Upper lobe of left lung (tissue), 6 donors: Measurements from ENCODE around the gene PIRT. TPM values are rescaled to one million over a fixed set of nuclear protein-coding genes. Genes with fewer than 3 reads are reported as not detected.

Experiments used
- ATAC-seq, 2 donors: fragments of 200-7000 bp; cut with Tn5 transposase; one replicate each; pipeline ENCODE4 v1.9.1; 2022; ENCODE audit warnings: mild to moderate bottlenecking in 2 of 2, moderate library complexity in 2 of 2; ENCODE audit not compliant: low FRiP score in 2 of 2
- DNase-seq, 2 donors: peaks; one replicate each; pipeline ENCODE4 v3.0.0-alpha.2; 2019 to 2020
- H3K27ac ChIP-seq, 4 donors: fragments of 200-600 bp; sonication (generic); one replicate each; pipeline ENCODE4 v1.5.1; 2016 to 2019
- H3K27me3 ChIP-seq, 4 donors: fragments of 200-600 bp; sonication (generic); one replicate each; pipeline ENCODE4 v1.5.1; 2017 to 2019
- H3K36me3 ChIP-seq, 4 donors: fragments of 200-600 bp; sonication (generic); one replicate each; pipeline ENCODE4 v1.5.1; 2016 to 2019
- H3K4me1 ChIP-seq, 4 donors: fragments of 200-600 bp; sonication (generic); one replicate each; pipeline ENCODE4 v1.5.1; 2018 to 2019
- H3K4me3 ChIP-seq, 4 donors: fragments of 200-600 bp; sonication (generic); one replicate each; pipeline ENCODE4 v1.5.1; 2017 to 2019; ENCODE audit warnings: mild to moderate bottlenecking in 2 of 4, moderate library complexity in 1 of 4
- H3K9me3 ChIP-seq, 4 donors: fragments of 200-600 bp; sonication (generic); one replicate each; pipeline ENCODE4 v1.5.1; 2018 to 2019
- EP300 ChIP-seq, 4 donors: sonication (generic); formaldehyde crosslinking; IDR thresholded peaks; one replicate each; pipeline ENCODE4 v1.5.1; 2017; ENCODE audit warnings: antibody characterized with exemption in 4 of 4, control low read depth in 2 of 4
- POLR2A ChIP-seq, 4 donors: fragments of 450-650 bp; IDR thresholded peaks; one replicate each; pipeline ENCODE4 v1.5.1; 2016 to 2017; ENCODE audit warnings: antibody characterized with exemption in 4 of 4, mild to moderate bottlenecking in 2 of 4
- POLR2AphosphoS5 ChIP-seq, 2 donors: sonication (generic); formaldehyde crosslinking; IDR thresholded peaks; one replicate each; pipeline ENCODE4 v1.5.1; 2017; ENCODE audit warnings: antibody characterized with exemption in 2 of 2
- WGBS, 2 donors: methylation state at CpG; one replicate each; pipeline ENCODE4 v1.1.5; 2017 to 2018; 5-methylcytosine and 5-hydroxymethylcytosine counted together
- total RNA-seq, 6 donors: library from RNA; depleted of rRNA in 4 of 6; stranded (reverse); fragments of >200 nt in 4 of 6; gene quantifications; one replicate each; pipeline versions ENCODE4 v1.1.0 to v1.2.1, GENCODE V29; 2016 to 2021
- TF ChIP-seq, protein P1 (sequence below), 6 experiments: fragments of 450-650 bp in 4 of 6; fragments of 200-600 bp in 2 of 6; sonication (generic) in 2 of 6; IDR thresholded peaks; one replicate each; pipeline ENCODE4 v1.5.1; 2016 to 2019; ENCODE audit warnings: antibody characterized with exemption in 6 of 6
- donor health status: DM: no; HTN: no; CAD: no; lungs with moderate emphysema.
- donor health status: DM: no; HTN: yes; CAD: no; lungs with severe emphysema.

The PIRT gene
- total RNA-seq, 6 donors from 2014 or later: not detected

DNA sequence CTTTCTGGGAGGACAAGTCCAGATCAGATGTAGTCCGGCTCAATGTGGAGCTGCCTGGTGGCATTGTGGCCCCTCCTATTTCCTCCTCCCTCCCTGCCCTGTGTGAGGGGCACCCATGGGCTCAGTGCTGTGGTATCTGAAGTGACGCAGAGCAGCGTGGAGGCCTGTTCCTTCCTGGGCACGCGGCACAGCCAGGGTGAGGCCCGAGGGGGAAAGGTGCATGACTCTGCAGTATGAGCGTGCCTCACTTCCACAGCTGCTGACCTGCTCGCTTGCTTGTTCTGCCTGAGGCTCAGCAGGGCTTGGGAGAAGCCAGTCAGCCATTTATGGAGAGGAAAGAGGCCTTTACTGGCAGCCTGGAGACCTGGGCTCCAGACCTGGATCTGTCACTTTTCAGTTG is 45.7 kb downstream of the PIRT start:
- no peaks in the 10 kb centered on the region for H3K36me3 ChIP-seq
- H3K4me3 ChIP-seq: no peak overlapping the region
- no peaks in the 10 kb centered on the region for H3K27me3 ChIP-seq
- H3K4me1 ChIP-seq: peaks cover 0 to 8% (median 0%) of the 10 kb centered on the region in 4 donors
- WGBS, 2 donors: 66% methylated on average over 8 of the region's 8 CpGs; no CpG with 5 or more reads in 1 of the 2 donors
- TF ChIP-seq, protein P1, sequence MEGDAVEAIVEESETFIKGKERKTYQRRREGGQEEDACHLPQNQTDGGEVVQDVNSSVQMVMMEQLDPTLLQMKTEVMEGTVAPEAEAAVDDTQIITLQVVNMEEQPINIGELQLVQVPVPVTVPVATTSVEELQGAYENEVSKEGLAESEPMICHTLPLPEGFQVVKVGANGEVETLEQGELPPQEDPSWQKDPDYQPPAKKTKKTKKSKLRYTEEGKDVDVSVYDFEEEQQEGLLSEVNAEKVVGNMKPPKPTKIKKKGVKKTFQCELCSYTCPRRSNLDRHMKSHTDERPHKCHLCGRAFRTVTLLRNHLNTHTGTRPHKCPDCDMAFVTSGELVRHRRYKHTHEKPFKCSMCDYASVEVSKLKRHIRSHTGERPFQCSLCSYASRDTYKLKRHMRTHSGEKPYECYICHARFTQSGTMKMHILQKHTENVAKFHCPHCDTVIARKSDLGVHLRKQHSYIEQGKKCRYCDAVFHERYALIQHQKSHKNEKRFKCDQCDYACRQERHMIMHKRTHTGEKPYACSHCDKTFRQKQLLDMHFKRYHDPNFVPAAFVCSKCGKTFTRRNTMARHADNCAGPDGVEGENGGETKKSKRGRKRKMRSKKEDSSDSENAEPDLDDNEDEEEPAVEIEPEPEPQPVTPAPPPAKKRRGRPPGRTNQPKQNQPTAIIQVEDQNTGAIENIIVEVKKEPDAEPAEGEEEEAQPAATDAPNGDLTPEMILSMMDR (IDR thresholded peaks at IDR 0.05): no peak
- TF ChIP-seq POLR2A (IDR thresholded peaks at IDR 0.05) (no peak), EP300 (IDR thresholded peaks at IDR 0.05) (no peak), POLR2AphosphoS5 (IDR thresholded peaks at IDR 0.05) (no peak)
- no peak overlapping the region for H3K27ac ChIP-seq
- no peak for DNase-seq
- no peaks in the 10 kb centered on the region for H3K9me3 ChIP-seq
- peak in 1 of 2 donors; percentile 51 for ATAC-seq

DNA sequence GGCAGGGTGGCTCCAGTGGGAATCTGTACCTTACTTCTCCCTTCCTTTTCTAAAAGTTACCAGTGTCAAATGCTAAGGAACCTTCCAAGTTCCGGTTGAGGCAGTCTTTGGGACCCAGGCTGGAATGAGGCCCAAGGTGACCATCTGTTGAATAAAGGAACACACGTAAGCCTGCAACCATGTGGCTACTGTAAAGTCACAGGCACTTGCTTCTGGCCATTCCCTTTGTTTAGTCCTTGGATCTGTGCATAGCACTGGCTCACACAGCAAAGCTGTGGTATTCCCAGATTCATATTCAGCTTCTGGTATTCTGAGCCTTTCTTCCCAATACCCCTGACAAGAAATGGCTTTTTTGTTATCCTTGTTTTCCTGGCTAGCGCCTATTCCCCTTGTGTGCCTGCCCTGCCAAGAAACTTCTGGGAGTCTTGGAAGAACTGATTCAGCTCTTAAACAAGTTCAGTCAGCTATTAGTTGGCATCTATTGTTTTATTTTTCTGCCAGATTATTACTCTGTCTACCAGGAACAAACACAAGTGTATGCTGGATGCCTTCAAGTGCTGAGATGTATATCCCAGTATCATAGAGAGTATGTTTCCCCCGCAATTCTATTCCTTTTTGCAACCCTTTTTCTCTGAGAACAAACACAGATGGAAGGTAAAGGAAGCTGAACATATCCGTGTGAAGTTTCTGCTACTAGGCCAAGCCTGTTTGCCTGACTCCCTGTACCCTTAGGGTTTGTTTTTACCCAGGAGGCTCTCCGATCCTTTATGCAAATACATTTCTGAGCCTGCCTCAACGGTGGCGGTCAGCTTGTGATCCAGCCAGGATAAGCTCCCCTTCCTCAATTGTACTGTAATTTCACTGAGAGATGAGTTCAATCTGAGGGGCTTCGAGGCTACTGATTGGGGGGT is 47.1 kb downstream of the PIRT start:
- H3K27me3 ChIP-seq: no peaks in the 10 kb centered on the region
- DNase-seq (no peak), ATAC-seq (peak in 1 of 2 donors; percentile 63)
- H3K9me3 ChIP-seq: no peaks in the 10 kb centered on the region
- H3K4me3 ChIP-seq: no peak overlapping the region
- peaks cover 0 to 8% (median 0%) of the 10 kb centered on the region in 4 donors for H3K4me1 ChIP-seq
- no peak overlapping the region for H3K27ac ChIP-seq
- 83 to 84% methylated on average over 9 of the region's 9 CpGs for WGBS, 2 donors
- no peaks in the 10 kb centered on the region for H3K36me3 ChIP-seq
- TF ChIP-seq EP300 (IDR thresholded peaks at IDR 0.05) (no peak), POLR2AphosphoS5 (IDR thresholded peaks at IDR 0.05) (no peak), POLR2A (IDR thresholded peaks at IDR 0.05) (no peak)
- TF ChIP-seq, protein P1 (IDR thresholded peaks at IDR 0.05): no peak

DNA sequence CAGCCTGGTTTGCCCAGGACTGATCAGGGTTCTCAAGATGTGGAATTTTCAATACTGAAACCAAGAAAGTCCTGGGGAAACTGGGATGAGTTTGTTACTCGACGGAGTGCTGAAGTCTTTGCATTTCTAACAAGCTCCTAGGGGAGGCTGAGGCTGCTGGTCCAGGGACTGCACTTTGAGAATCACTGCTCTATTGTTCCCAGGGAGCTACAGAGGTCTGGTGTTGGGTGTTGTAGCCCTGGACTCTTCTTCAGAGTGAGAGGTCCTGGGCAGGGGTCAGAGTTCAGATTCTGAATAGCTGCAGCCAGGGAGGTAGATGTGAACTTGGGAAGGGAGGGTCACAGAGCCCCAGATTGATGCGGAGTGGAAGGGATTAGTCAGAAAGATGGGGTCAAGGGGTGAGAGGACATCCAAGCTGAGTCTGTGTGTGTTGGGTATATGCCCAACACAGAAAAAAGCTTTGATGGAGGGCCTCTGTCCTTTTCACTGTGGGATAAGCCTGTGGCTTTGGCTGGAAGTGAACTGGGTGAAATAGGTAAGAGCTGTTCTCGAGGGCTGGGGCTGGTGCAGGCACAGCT is 48.1 kb downstream of the PIRT start:
- no peak for TF ChIP-seq EP300 (IDR thresholded peaks at IDR 0.05)
- TF ChIP-seq, protein P1 (IDR thresholded peaks at IDR 0.05): no peak
- TF ChIP-seq POLR2AphosphoS5 (IDR thresholded peaks at IDR 0.05): no peak
- TF ChIP-seq POLR2A (IDR thresholded peaks at IDR 0.05): no peak
- 74 to 84% methylated on average over 4 of the region's 4 CpGs for WGBS, 2 donors
- Histone ChIP-seq H3K4me1 (peaks cover 0 to 8% (median 0%) of the 10 kb centered on the region in 4 donors), H3K27ac (no peak overlapping the region), H3K36me3 (no peaks in the 10 kb centered on the region), H3K27me3 (no peaks in the 10 kb centered on the region), H3K9me3 (no peaks in the 10 kb centered on the region), H3K4me3 (no peak overlapping the region)
- ATAC-seq: no peak
- DNase-seq: no peak

DNA sequence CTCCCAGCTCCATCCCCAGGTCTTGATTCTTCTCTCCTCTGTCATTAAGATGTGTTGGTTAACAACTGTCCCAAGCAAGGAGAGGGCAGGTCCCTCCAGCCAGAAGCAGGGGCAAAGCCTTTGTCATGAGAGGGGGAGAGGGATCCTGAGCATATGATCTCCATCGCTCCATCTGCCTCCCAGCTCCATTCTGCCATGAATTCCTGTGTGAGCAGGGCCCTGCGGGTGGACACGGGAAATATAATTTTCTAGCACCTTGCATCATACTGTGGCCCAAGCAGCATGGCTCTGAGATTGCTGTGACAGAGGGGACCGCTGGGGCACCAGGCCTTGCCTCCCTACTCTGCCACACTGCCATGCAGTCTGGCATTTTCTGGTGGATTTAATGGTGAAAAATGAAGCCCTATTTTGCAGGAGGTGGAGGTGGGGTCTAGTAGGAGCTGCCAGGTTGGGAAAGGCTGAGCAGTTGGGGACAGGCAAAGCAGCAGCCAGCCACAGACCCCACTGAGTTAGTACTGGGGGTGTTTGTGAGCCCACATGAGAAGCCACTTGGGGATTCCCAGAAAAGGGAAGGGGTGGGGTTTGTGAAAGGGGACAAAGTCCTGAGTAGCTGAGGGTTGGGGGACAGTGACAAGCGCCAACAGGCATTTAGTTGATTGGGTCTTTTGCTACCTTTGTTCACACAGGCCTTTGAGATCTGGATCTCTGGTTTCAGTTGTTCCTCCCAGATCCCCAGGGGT is 50.4 kb downstream of the PIRT start:
- ATAC-seq: no peak
- TF ChIP-seq POLR2AphosphoS5 (IDR thresholded peaks at IDR 0.05): no peak
- Histone ChIP-seq H3K4me1 (no peaks in the 10 kb centered on the region), H3K4me3 (no peak overlapping the region), H3K27me3 (no peaks in the 10 kb centered on the region), H3K27ac (no peak overlapping the region), H3K36me3 (no peaks in the 10 kb centered on the region), H3K9me3 (peaks cover 0 to 3% (median 0%) of the 10 kb centered on the region in 4 donors)
- 89 to 93% methylated on average over 2 to 5 of the region's 5 CpGs for WGBS, 2 donors
- no peak for DNase-seq

DNA sequence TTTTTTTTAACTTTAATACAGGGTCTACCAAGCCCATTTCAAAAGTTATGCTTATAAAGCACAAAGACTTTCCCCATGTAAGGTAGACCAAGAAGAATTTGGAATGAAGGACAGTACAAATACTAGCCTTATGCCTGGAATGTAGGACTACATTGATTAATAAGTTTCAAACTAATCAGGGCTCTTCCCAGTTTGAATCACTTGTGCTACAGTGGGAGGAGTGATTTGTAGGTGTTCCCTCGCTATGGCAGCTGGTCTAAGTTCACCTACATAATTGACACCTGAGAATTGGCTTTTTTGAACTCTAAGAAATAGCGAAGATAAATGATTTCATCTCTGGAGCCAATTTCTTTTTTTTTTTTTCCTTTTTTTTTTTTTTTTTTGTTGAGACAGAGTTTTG is 52.6 kb downstream of the PIRT start:
- WGBS, 2 donors: 90 to 98% methylated on average over 2 of the region's 2 CpGs
- Histone ChIP-seq H3K9me3 (peaks cover 0 to 3% (median 0%) of the 10 kb centered on the region in 4 donors), H3K27me3 (no peaks in the 10 kb centered on the region), H3K27ac (no peak overlapping the region), H3K36me3 (no peaks in the 10 kb centered on the region), H3K4me3 (no peak overlapping the region), H3K4me1 (no peaks in the 10 kb centered on the region)
- no peak for TF ChIP-seq POLR2A (IDR thresholded peaks at IDR 0.05)
- TF ChIP-seq, protein P1 (IDR thresholded peaks at IDR 0.05): no peak
- TF ChIP-seq EP300 (IDR thresholded peaks at IDR 0.05): no peak
- no peak for TF ChIP-seq POLR2AphosphoS5 (IDR thresholded peaks at IDR 0.05)
- ATAC-seq: no peak
- DNase-seq: no peak
